GM06990 (cell line): Measurements from ENCODE around the gene CDK1.

Source experiments
- DNase-seq: peaks from one replicate; pipeline ENCODE4 v3.0.0-alpha.2; 2011; ENCODE audit not compliant: insufficient read length; ENCODE audit errors: extremely low read depth
- H3K27me3 ChIP-seq: replicated peaks from 2 replicates; pipeline ENCODE4 v1.6.0; 2011; ENCODE audit warnings: low read length; ENCODE audit not compliant: control insufficient read depth, insufficient read depth
- H3K36me3 ChIP-seq: 2 replicates; pipeline ENCODE4 v1.5.1; 2011; ENCODE audit warnings: low read length; ENCODE audit not compliant: control insufficient read depth, insufficient read depth
- H3K4me3 ChIP-seq: replicated peaks from 2 replicates; pipeline ENCODE4 v1.5.1; 2011; ENCODE audit warnings: low read depth, mild to moderate bottlenecking, control low read depth, low read length
- TF ChIP-seq, protein P1 (sequence below): IDR thresholded peaks from 2 replicates; pipeline ENCODE4 v1.5.1; 2011; ENCODE audit warnings: low read length, control low read depth, mild to moderate bottlenecking, inconsistent platforms; ENCODE audit not compliant: insufficient read depth, poor library complexity, severe bottlenecking

Gene CDK1

GRCh38 chr10:60742512-60742911, 35.8 kb upstream of the CDK1 start:
- DNase-seq, result no peak
- Histone ChIP-seq H3K27me3 (no peaks in the 10 kb centered on the region; the same call in 1 of the 2 replicates), H3K4me3 (no peak overlapping the region), H3K36me3 (no peaks in the 10 kb centered on the region)
- TF ChIP-seq, protein P1, sequence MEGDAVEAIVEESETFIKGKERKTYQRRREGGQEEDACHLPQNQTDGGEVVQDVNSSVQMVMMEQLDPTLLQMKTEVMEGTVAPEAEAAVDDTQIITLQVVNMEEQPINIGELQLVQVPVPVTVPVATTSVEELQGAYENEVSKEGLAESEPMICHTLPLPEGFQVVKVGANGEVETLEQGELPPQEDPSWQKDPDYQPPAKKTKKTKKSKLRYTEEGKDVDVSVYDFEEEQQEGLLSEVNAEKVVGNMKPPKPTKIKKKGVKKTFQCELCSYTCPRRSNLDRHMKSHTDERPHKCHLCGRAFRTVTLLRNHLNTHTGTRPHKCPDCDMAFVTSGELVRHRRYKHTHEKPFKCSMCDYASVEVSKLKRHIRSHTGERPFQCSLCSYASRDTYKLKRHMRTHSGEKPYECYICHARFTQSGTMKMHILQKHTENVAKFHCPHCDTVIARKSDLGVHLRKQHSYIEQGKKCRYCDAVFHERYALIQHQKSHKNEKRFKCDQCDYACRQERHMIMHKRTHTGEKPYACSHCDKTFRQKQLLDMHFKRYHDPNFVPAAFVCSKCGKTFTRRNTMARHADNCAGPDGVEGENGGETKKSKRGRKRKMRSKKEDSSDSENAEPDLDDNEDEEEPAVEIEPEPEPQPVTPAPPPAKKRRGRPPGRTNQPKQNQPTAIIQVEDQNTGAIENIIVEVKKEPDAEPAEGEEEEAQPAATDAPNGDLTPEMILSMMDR, result no peak

DNA sequence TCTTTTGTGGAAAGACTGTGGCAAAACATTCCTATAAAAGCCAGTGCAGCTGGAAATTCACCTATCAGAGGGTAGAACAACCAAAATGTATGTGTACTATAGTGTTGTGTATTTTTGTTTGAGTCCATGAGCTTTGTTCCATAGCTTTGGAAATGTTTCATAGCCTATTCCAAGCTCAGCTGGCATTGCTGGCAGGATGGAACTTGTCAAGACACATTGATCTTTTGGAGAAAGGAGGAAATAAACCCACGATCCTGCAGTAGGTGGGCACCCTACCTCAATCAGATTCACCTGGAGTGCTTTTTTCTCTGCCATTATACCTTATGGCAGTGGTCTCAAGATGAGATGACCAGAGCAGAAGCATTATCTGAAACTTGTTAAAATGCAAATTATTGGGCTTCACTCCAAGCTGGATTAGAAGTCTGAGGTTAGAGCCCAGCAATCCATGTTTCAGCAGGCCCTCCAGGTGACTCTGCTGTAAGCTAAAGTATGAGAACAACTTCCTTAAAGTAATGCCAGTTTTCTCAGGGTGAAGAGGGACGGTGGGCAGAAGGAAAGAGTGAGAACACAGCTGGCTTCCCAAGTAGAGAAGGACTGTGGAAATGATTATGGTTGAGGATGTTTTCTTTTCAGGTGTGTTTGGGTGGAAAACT, 30.3 kb upstream of the CDK1 start:
- Histone ChIP-seq H3K27me3 (no peaks in the 10 kb centered on the region; the same call in 1 of the 2 replicates), H3K4me3 (no peak overlapping the region), H3K36me3 (no peaks in the 10 kb centered on the region)
- no peak for DNase-seq
- TF ChIP-seq, protein P1, result no peak

DNA sequence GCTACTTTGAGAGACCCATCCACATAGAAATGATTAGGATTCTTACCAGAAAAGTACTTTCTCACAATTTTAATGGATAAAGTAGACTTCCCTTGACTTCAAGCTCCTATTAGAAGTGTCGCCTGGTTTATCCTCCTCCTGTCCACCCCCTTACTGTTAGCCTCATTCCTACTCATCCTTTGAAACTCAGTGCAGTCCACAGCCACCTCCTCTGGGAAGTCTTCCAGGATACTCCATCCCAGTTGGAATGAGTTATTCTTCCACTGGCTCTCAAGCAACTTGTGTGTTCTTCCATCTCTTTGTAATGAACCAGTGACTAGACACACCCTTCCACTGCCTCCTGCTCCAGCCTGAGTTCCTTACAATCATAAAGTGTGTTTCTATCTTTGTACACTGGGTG, 25.1 kb upstream of the CDK1 start:
- Histone ChIP-seq H3K36me3 (no peaks in the 10 kb centered on the region), H3K27me3 (no peaks in the 10 kb centered on the region; the same call in 1 of the 2 replicates), H3K4me3 (no peak overlapping the region)
- DNase-seq, result no peak
- TF ChIP-seq, protein P1, result no peak

DNA sequence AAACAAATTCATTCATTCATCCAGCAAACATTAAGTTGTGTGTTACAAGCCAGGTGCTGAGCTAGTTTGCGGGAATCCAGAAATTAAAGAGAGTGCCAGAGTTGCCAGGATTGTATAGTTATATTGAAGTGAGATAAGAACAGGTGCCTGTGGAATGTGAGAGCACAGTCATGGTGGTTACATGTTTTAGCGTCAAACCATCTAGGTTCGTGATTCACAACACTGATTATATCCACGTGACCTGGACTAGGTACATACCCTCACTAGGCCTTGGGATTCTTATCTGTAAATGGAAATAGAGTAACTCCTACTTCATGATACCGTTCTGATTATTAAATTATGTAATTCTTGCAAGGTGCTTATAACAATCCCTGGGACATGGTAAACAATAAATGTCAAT, 24.5 kb upstream of the CDK1 start:
- TF ChIP-seq, protein P1, result no peak

GRCh38 chr10:60757420-60757895, 20.8 kb upstream of the CDK1 start:
- H3K4me3 ChIP-seq, result no peak overlapping the region
- DNase-seq, result no peak

More for the DNA sequence above, 24.5 kb upstream of the CDK1 start:
- Histone ChIP-seq H3K4me3 (no peak overlapping the region), H3K27me3 (no peaks in the 10 kb centered on the region; the same call in 1 of the 2 replicates), H3K36me3 (no peaks in the 10 kb centered on the region)
- no peak for DNase-seq

More at GRCh38 chr10:60757420-60757895, 20.8 kb upstream of the CDK1 start:
- TF ChIP-seq, protein P1, result no peak
- H3K27me3 ChIP-seq, result no peaks in the 10 kb centered on the region; the same call in 1 of the 2 replicates
- no peaks in the 10 kb centered on the region for H3K36me3 ChIP-seq
